Measurements from ENCODE around the gene KYAT1. TPM values are rescaled to one million over a fixed set of nuclear protein-coding genes. Genes with fewer than 3 reads are reported as not detected.

KYAT1 gene
- total RNA-seq: 14.1 TPM

GRCh38 chr9:128881884-128882676 is at the start of gene KYAT1, which contains the start of gene LRRC8A:
KYAT1 (minus strand) TSS chr9:128881950; CDS start chr9:128845405, 36,545 bp downstream.
LRRC8A (plus strand) TSS chr9:128882133; CDS start chr9:128907165, 25,032 bp downstream.

GRCh38 chr9:128920381-128921058 is 38.8 kb upstream of the KYAT1 start, which contains the start of gene PHYHD1:
PHYHD1 (plus strand) TSS chr9:128920982; CDS start chr9:128922324, 1,342 bp downstream.

GRCh38 chr9:128829477-128830251 is 52.1 kb downstream of the KYAT1 start, which contains the start of gene SPOUT1:
SPOUT1 (minus strand) TSS chr9:128829794; CDS start chr9:128829780, 14 bp downstream.

GRCh38 chr9:128818099-128818838 is 63.5 kb downstream of the KYAT1 start, which contains the start of gene ENDOG:
ENDOG (plus strand) TSS chr9:128818500; CDS start chr9:128818685, 185 bp downstream.

GRCh38 chr9:128786681-128787601 is 94.8 kb downstream of the KYAT1 start, which contains the start of gene TBC1D13:
TBC1D13 (plus strand) TSS chr9:128787253; CDS start chr9:128787354, 101 bp downstream.

Other genes starting within 250 kb of the KYAT1 start
- gene DYNC2I2, start 225.1 kb downstream of the KYAT1 start, total RNA-seq: 73.6 TPM
- 203 TPM for gene SET, start 192.7 kb downstream of the KYAT1 start, total RNA-seq
- gene PKN3, start 179.4 kb downstream of the KYAT1 start, total RNA-seq: 6.1 TPM
- gene ZDHHC12, start 157.8 kb downstream of the KYAT1 start, total RNA-seq: 44.6 TPM
- 49.2 TPM for gene ZER1, start 110.0 kb downstream of the KYAT1 start, total RNA-seq
- gene TBC1D13, start 94.7 kb downstream of the KYAT1 start, total RNA-seq: 18.7 TPM
- gene ENDOG, start 63.5 kb downstream of the KYAT1 start, total RNA-seq: 20.0 TPM
- gene SPOUT1, start 52.2 kb downstream of the KYAT1 start, total RNA-seq: 28.6 TPM
- 28.1 TPM for gene LRRC8A, start 183 bp upstream of the KYAT1 start, total RNA-seq
- 41.6 TPM for gene PHYHD1, start 39.0 kb upstream of the KYAT1 start, total RNA-seq
- 12.2 TPM for gene DOLK, start 65.7 kb upstream of the KYAT1 start, total RNA-seq
- gene NUP188, start 65.7 kb upstream of the KYAT1 start, total RNA-seq: 48.5 TPM
- gene SH3GLB2, start 146.4 kb upstream of the KYAT1 start, total RNA-seq: 55.9 TPM
- 28.7 TPM for gene MIGA2, start 154.7 kb upstream of the KYAT1 start, total RNA-seq
- 13.5 TPM for gene DOLPP1, start 199.2 kb upstream of the KYAT1 start, total RNA-seq
- gene CRAT, start 228.8 kb upstream of the KYAT1 start, total RNA-seq: 49.1 TPM
- gene PTPA, start 229.5 kb upstream of the KYAT1 start, total RNA-seq: 83.6 TPM